ENCODE results near the gene TENM4.

GRCh38 chr11:78825591-78826020 is 615.2 kb downstream of the TENM4 start:
- TF ChIP-seq CTCF (tag by site-specific recombination; IDR thresholded peaks at IDR 0.05) (no peak), ZNF707 (tag by site-specific recombination; IDR thresholded peaks at IDR 0.05) (no peak), OSR2 (tag by site-specific recombination; IDR thresholded peaks at IDR 0.05) (no peak), GLI4 (tag by site-specific recombination; IDR thresholded peaks at IDR 0.05) (no peak), PRDM6 (tag by site-specific recombination; IDR thresholded peaks at IDR 0.05) (no peak), ZBTB7A (tag by site-specific recombination; IDR thresholded peaks at IDR 0.05; ENCODE audit: low read depth) (no peak), ZNF146 (tag by site-specific recombination; IDR thresholded peaks at IDR 0.05) (no peak), ZNF555 (tag by site-specific recombination; conservative IDR thresholded peaks at IDR 0.05) (no peak), ZNF776 (tag by site-specific recombination; IDR thresholded peaks at IDR 0.05; ENCODE audit: borderline replicate concordance) (no peak), AEBP2 (tag by site-specific recombination; IDR thresholded peaks at IDR 0.05; ENCODE audit: borderline replicate concordance) (no peak), ZNF16 (tag by site-specific recombination; IDR thresholded peaks at IDR 0.05; ENCODE audit: low read depth) (no peak), ZNF184 (tag by site-specific recombination; IDR thresholded peaks at IDR 0.05) (no peak), ZNF791 (tag by site-specific recombination; IDR thresholded peaks at IDR 0.05) (no peak)
